GM18505 (cell line): Measurements from ENCODE around the gene PRTG.
"Not testable (repeated sequence)": the region's sequence is repeated elsewhere in the genome, so short reads cannot be mapped to it uniquely, and the experiment has no call there.

ENCODE experiments used
- ATAC-seq: cut with Tn5 transposase; IDR thresholded peaks from one replicate; pipeline ENCODE4 v1.9.1; 2021; ENCODE audit not compliant: unreplicated experiment
- POLR2A ChIP-seq: IDR thresholded peaks from 4 replicates; pipeline ENCODE4 v1.6.1; 2011; ENCODE audit warnings: borderline replicate concordance; ENCODE audit not compliant: insufficient read depth, insufficient read length; ENCODE audit errors: extremely low read depth

The PRTG gene

GRCh38 chr15:55768670-55769185 is 25.8 kb upstream of the PRTG start:
- ATAC-seq: no peak
- TF ChIP-seq POLR2A: no peak

- no peak for ATAC-seq
- TF ChIP-seq POLR2A: no peak
Observed at GRCh38 chr15:55766676-55767075, 23.7 kb upstream of the PRTG start.

GRCh38 chr15:55764398-55764797 is 21.4 kb upstream of the PRTG start:
- TF ChIP-seq POLR2A: no peak
- ATAC-seq: no peak

GRCh38 chr15:55758580-55758986 is 15.6 kb upstream of the PRTG start:
- no peak for ATAC-seq
- TF ChIP-seq POLR2A: no peak

- ATAC-seq: not testable (repeated sequence)
Observed at GRCh38 chr15:55753433-55753832, 10.5 kb upstream of the PRTG start.

GRCh38 chr15:55750706-55751105 is 7.8 kb upstream of the PRTG start:
- no peak for ATAC-seq
- TF ChIP-seq POLR2A: no peak

GRCh38 chr15:55743729-55744655 is 1.0 kb upstream of the PRTG start:
- ATAC-seq: no peak
- TF ChIP-seq POLR2A: no peak

GRCh38 chr15:55742498-55742926 is 440 bp downstream of the PRTG start:
- TF ChIP-seq POLR2A: no peak
- ATAC-seq: no peak

DNA sequence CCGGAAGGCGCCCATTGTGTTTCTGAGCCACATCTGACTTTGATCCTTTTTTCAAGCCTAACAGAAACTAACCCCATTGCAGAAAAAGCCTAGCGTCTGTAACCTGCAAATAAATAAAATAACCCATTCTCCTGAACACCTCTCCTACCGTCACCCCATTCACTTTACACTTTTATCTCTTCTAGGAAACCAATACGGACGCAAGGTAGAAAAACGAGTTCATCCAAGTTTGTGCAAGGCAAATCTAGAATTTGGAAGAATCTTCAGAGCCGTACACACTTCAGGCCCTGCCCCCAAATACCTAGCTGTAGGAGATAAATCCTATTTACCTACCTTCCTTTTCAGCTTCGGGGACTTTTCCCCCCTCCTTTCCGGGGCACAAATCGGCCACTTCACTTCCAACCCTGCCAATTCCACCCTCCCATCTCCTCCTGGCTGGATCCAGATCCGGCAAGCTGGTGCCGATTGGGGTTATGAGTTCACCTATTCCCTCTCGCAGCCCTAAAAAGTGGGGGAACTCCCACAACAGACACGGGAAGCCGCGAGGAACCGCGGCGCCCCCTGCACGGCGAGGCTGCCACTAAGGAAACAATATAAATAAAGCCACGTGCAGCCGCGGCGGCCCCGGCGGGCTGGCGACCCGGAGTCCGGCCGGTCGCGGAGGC is 987 bp downstream of the PRTG start:
- no peak for TF ChIP-seq POLR2A
- ATAC-seq: no peak

DNA sequence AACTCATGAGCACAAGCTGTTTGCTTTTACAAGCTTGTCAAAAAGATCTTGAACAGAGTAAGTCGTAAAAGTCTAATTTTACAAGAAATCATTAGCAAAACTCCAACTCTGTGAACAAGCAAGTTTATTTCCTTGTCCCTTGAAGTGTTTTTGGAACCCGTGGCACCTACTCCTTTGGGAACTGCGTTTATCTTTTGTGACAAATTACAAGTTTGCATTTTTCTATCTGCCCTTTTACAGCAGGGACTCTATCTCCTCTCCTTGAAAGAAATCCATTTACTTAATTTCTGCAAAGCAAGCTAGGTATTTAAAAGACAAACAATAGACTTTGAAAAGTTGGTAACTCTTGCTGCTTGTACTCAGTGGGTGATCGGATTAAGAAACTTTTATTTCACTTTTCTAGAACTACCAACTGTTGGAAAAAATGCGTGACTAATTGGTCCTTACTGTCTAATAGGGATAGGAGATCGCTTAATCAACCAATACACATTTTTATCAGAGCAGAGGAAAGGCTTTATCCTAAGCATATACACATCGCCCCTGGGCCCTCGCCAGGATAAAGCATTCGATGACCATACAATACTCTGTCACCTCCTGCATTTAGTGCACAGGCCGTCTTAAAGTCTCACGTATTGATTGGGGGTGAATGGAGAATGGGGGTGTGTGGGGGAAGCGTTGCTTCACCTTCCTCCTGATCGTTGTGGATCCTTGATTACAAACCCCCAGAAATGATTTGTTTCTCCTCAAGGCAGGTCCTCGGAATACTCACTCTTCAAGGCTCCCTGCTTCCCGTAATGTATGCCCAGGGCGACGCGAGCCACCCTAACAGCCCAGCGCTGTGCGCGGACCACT is 1.7 kb downstream of the PRTG start:
- no peak for TF ChIP-seq POLR2A
- ATAC-seq: no peak

- TF ChIP-seq POLR2A: no peak
- ATAC-seq: no peak
Observed at GRCh38 chr15:55740359-55740878, 2.5 kb downstream of the PRTG start.

DNA sequence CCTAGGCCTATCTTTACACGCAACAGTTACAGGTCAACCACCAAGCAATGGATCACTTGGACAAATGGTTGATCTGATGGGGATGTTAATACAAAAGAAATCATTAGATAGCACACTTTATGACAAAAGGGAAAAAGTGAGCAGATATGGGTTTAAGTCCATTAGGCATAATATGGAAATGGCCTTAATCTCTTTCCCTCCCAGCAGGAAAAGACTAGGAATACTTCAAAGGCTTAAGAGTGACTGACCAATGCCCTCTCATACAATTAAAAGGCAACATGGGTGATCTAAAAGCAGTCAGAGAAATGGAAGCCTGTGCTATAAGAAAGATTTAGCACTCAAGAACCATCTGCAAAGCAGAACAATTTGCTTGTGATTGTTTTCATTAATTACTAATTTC is 3.3 kb downstream of the PRTG start:
- ATAC-seq: no peak
- no peak for TF ChIP-seq POLR2A

- no peak for ATAC-seq
- TF ChIP-seq POLR2A: no peak
Observed at GRCh38 chr15:55738715-55739114, 4.2 kb downstream of the PRTG start.
